Measurements from ENCODE around the gene LGI4. TPM values are rescaled to one million over a fixed set of nuclear protein-coding genes. Genes with fewer than 3 reads are reported as not detected.

Gene LGI4
- total and polyA plus RNA-seq, 3 donors from 2014 or later, result 4.5 to 7.9 (median 4.5) TPM

- Histone ChIP-seq H3K36me3 (ENCODE audit: low read depth, missing control alignments) (no peaks in the 10 kb centered on the region), H3K4me1 (peaks cover 14% of the 10 kb centered on the region), H3K27me3 (no peaks in the 10 kb centered on the region), H3K27ac (no peak overlapping the region), H3K4me3 (peak overlapping the region; percentile 12 to 21), H3K9me3 (no peaks in the 10 kb centered on the region)
- peak; percentile 60 for DNase-seq
- intact Hi-C loops (cut with DNase I; ENCODE audit: low total_unique reads), result no loop called here
- TF ChIP-seq POLR2A (IDR thresholded peaks at IDR 0.05) (no peak), CTCF (IDR thresholded peaks at IDR 0.05) (peak in 1 of 3 experiments; percentile 67)
- WGBS, 2 donors, result 21 to 36% methylated on average over 22 to 23 of the region's 46 CpGs
These were observed 7.9 kb upstream of the LGI4 start for GRCh38 chr19:35142606-35143230.

DNA sequence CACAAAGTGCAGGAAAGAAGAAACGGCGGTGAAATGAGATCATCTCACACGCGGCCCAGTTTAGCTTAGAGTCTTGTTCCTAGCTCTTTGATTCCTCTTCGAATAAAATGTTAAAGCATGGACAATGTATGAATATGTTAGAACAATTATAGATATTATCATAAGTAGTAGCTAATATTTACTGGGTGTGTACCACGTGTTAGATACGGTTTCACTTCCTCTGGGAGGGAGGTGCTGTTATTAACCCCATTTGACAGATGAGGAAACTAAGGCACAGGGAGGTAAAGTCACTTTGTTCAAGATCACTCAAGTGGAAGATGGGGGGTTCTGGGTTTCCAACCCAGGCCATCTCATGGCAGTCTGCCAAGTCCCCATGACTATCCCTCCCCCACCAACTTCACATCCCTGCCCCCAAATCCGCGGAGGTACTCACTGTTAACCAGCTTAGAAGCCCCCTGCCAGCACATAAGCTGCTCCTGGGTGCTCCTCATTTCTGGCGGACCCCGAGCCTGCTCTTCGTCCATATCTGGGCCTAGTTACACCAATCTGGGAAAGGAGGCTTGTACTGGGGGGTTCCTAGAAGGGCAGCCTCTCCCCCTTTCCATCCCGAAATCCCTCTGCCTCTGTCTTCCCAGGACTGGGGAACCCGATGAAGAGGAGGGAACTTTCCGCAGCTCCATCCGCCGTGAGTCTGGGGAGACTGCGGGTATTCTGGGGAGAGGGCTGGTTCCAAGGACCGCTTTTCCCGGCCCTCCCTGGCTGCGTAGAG is 7.2 kb upstream of the LGI4 start:
- no peak for DNase-seq
- 31 to 45% methylated on average over 20 to 21 of the region's 21 CpGs for WGBS, 2 donors
- no peaks in the 10 kb centered on the region for H3K9me3 ChIP-seq
- H3K27me3 ChIP-seq, result no peaks in the 10 kb centered on the region
- H3K4me1 ChIP-seq, result peaks cover 14% of the 10 kb centered on the region
- H3K36me3 ChIP-seq (ENCODE audit: low read depth, missing control alignments), result no peaks in the 10 kb centered on the region
- intact Hi-C loops (cut with DNase I; ENCODE audit: low total_unique reads), result no loop called here
- H3K27ac ChIP-seq, result no peak overlapping the region
- H3K4me3 ChIP-seq, result peak overlapping the region; percentile 12 to 44
- TF ChIP-seq POLR2A (IDR thresholded peaks at IDR 0.05), result no peak
- no peak for TF ChIP-seq CTCF (IDR thresholded peaks at IDR 0.05)

- Histone ChIP-seq H3K4me3 (peak overlapping the region in 1 of 2 donors; percentile 44), H3K4me1 (peaks cover 14% of the 10 kb centered on the region), H3K36me3 (ENCODE audit: low read depth, missing control alignments) (no peaks in the 10 kb centered on the region), H3K27me3 (no peaks in the 10 kb centered on the region), H3K27ac (peak overlapping the region in 1 of 2 donors; percentile 79), H3K9me3 (no peaks in the 10 kb centered on the region)
- 13 to 28% methylated on average over 22 to 45 of the region's 48 CpGs for WGBS, 2 donors
- intact Hi-C loops (cut with DNase I; ENCODE audit: low total_unique reads), result no loop called here
- peak in 1 of 3 experiments; percentile 11 for TF ChIP-seq CTCF (IDR thresholded peaks at IDR 0.05)
- TF ChIP-seq POLR2A (IDR thresholded peaks at IDR 0.05), result no peak
- DNase-seq, result peak; percentile 92
These were observed 6.3 kb upstream of the LGI4 start for GRCh38 chr19:35140962-35141836.

- no peak for TF ChIP-seq POLR2A (IDR thresholded peaks at IDR 0.05)
- no peak for TF ChIP-seq CTCF (IDR thresholded peaks at IDR 0.05)
- Histone ChIP-seq H3K27me3 (no peaks in the 10 kb centered on the region), H3K9me3 (no peaks in the 10 kb centered on the region), H3K4me3 (no peak overlapping the region), H3K4me1 (peaks cover 14% of the 10 kb centered on the region), H3K36me3 (ENCODE audit: low read depth, missing control alignments) (no peaks in the 10 kb centered on the region), H3K27ac (peak overlapping the region; percentile 57 to 79)
- WGBS, 2 donors, result 50 to 64% methylated on average over 12 of the region's 12 CpGs
- no peak for DNase-seq
- intact Hi-C loops (cut with DNase I; ENCODE audit: low total_unique reads), result no loop called here
These were observed 5.5 kb upstream of the LGI4 start for GRCh38 chr19:35140207-35140961.
